ENCODE data around the gene ATP8B4.
"Not testable (repeated sequence)": the region's sequence is repeated elsewhere in the genome, so short reads cannot be mapped to it uniquely, and the experiment has no call there.

ATP8B4 gene

GRCh38 chr15:50137893-50138292, 18.9 kb upstream of the ATP8B4 start:
- Histone ChIP-seq H3K36me3 (ENCODE audit: insufficient read depth, low read length) (no peaks in the 10 kb centered on the region), H3K4me1 (ENCODE audit: insufficient read depth, low read length) (no peaks in the 10 kb centered on the region), H3K27ac (ENCODE audit: low read depth, low read length) (no peak overlapping the region), H3K27me3 (ENCODE audit: insufficient read depth, low read length) (no peaks in the 10 kb centered on the region), H3K9me3 (ENCODE audit: insufficient read depth, low read depth, low read length) (no peaks in the 10 kb centered on the region), H3K9ac (ENCODE audit: low read depth, low read length) (no peak overlapping the region), H3K4me3 (ENCODE audit: low read length) (no peak overlapping the region)
- WGBS: 82% methylated on average over 2 of the region's 2 CpGs

- Histone ChIP-seq H3K9me3 (ENCODE audit: insufficient read depth, low read depth, low read length) (no peaks in the 10 kb centered on the region), H3K36me3 (ENCODE audit: insufficient read depth, low read length) (no peaks in the 10 kb centered on the region), H3K27me3 (ENCODE audit: insufficient read depth, low read length) (no peaks in the 10 kb centered on the region), H3K27ac (ENCODE audit: low read depth, low read length) (no peak overlapping the region), H3K9ac (ENCODE audit: low read depth, low read length) (no peak overlapping the region), H3K4me3 (ENCODE audit: low read length) (no peak overlapping the region), H3K4me1 (ENCODE audit: insufficient read depth, low read length) (no peaks in the 10 kb centered on the region)
- WGBS: 92% methylated on average over 7 of the region's 7 CpGs
Measured at GRCh38 chr15:50137330-50137761, 18.3 kb upstream of the ATP8B4 start.

- no peak overlapping the region for H3K9ac ChIP-seq (ENCODE audit: low read depth, low read length)
- no peaks in the 10 kb centered on the region for H3K9me3 ChIP-seq (ENCODE audit: insufficient read depth, low read depth, low read length)
- H3K4me3 ChIP-seq (ENCODE audit: low read length): no peak overlapping the region
- H3K36me3 ChIP-seq (ENCODE audit: insufficient read depth, low read length): no peaks in the 10 kb centered on the region
- 78% methylated on average over 5 of the region's 5 CpGs for WGBS
- no peaks in the 10 kb centered on the region for H3K27me3 ChIP-seq (ENCODE audit: insufficient read depth, low read length)
- no peak overlapping the region for H3K27ac ChIP-seq (ENCODE audit: low read depth, low read length)
- H3K4me1 ChIP-seq (ENCODE audit: insufficient read depth, low read length): no peaks in the 10 kb centered on the region
Measured at GRCh38 chr15:50135031-50135551, 16.1 kb upstream of the ATP8B4 start.

GRCh38 chr15:50134524-50135024, 15.5 kb upstream of the ATP8B4 start:
- Histone ChIP-seq H3K9me3 (ENCODE audit: insufficient read depth, low read depth, low read length) (no peaks in the 10 kb centered on the region), H3K4me1 (ENCODE audit: insufficient read depth, low read length) (no peaks in the 10 kb centered on the region), H3K9ac (ENCODE audit: low read depth, low read length) (no peak overlapping the region), H3K27me3 (ENCODE audit: insufficient read depth, low read length) (no peaks in the 10 kb centered on the region), H3K36me3 (ENCODE audit: insufficient read depth, low read length) (no peaks in the 10 kb centered on the region), H3K4me3 (ENCODE audit: low read length) (no peak overlapping the region), H3K27ac (ENCODE audit: low read depth, low read length) (no peak overlapping the region)
- WGBS: 68% methylated on average over 1 of the region's 2 CpGs

- not testable (repeated sequence) for H3K9me3 ChIP-seq (ENCODE audit: insufficient read depth, low read depth, low read length); H3K9ac ChIP-seq (ENCODE audit: low read depth, low read length); H3K36me3 ChIP-seq (ENCODE audit: insufficient read depth, low read length); H3K27ac ChIP-seq (ENCODE audit: low read depth, low read length); H3K27me3 ChIP-seq (ENCODE audit: insufficient read depth, low read length); H3K4me3 ChIP-seq (ENCODE audit: low read length); H3K4me1 ChIP-seq (ENCODE audit: insufficient read depth, low read length)
- WGBS: 97% methylated on average over 3 of the region's 3 CpGs
Measured at GRCh38 chr15:50132251-50132984, 13.4 kb upstream of the ATP8B4 start.

- no CpG with 5 or more reads among the region's 1 CpG for WGBS
- H3K27me3 ChIP-seq (ENCODE audit: insufficient read depth, low read length): no peaks in the 10 kb centered on the region
Measured at GRCh38 chr15:50131617-50132016, 12.6 kb upstream of the ATP8B4 start.

GRCh38 chr15:50128266-50128665, 9.2 kb upstream of the ATP8B4 start:
- Histone ChIP-seq H3K4me3 (ENCODE audit: low read length) (no peak overlapping the region), H3K36me3 (ENCODE audit: insufficient read depth, low read length) (no peaks in the 10 kb centered on the region), H3K4me1 (ENCODE audit: insufficient read depth, low read length) (no peaks in the 10 kb centered on the region; the same call in 1 of the 2 replicates), H3K9ac (ENCODE audit: low read depth, low read length) (no peak overlapping the region), H3K9me3 (ENCODE audit: insufficient read depth, low read depth, low read length) (no peaks in the 10 kb centered on the region), H3K27ac (ENCODE audit: low read depth, low read length) (no peak overlapping the region), H3K27me3 (ENCODE audit: insufficient read depth, low read length) (no peaks in the 10 kb centered on the region)

More at GRCh38 chr15:50131617-50132016, 12.6 kb upstream of the ATP8B4 start:
- no peak overlapping the region for H3K27ac ChIP-seq (ENCODE audit: low read depth, low read length)
- H3K9me3 ChIP-seq (ENCODE audit: insufficient read depth, low read depth, low read length): no peaks in the 10 kb centered on the region
- no peaks in the 10 kb centered on the region for H3K4me1 ChIP-seq (ENCODE audit: insufficient read depth, low read length)
- H3K36me3 ChIP-seq (ENCODE audit: insufficient read depth, low read length): no peaks in the 10 kb centered on the region
- H3K9ac ChIP-seq (ENCODE audit: low read depth, low read length): no peak overlapping the region
- H3K4me3 ChIP-seq (ENCODE audit: low read length): no peak overlapping the region

GRCh38 chr15:50127255-50127777, 8.3 kb upstream of the ATP8B4 start:
- H3K4me3 ChIP-seq (ENCODE audit: low read length): no peak overlapping the region
- H3K27ac ChIP-seq (ENCODE audit: low read depth, low read length): no peak overlapping the region
- H3K9me3 ChIP-seq (ENCODE audit: insufficient read depth, low read depth, low read length): no peaks in the 10 kb centered on the region
- H3K36me3 ChIP-seq (ENCODE audit: insufficient read depth, low read length): no peaks in the 10 kb centered on the region
- 95% methylated on average over 4 of the region's 4 CpGs for WGBS
- H3K27me3 ChIP-seq (ENCODE audit: insufficient read depth, low read length): no peaks in the 10 kb centered on the region
- no peaks in the 10 kb centered on the region; the same call in 1 of the 2 replicates for H3K4me1 ChIP-seq (ENCODE audit: insufficient read depth, low read length)
- H3K9ac ChIP-seq (ENCODE audit: low read depth, low read length): no peak overlapping the region

GRCh38 chr15:50126072-50126471, 7.0 kb upstream of the ATP8B4 start:
- no peaks in the 10 kb centered on the region for H3K27me3 ChIP-seq (ENCODE audit: insufficient read depth, low read length)
- H3K9me3 ChIP-seq (ENCODE audit: insufficient read depth, low read depth, low read length): no peaks in the 10 kb centered on the region
- no peaks in the 10 kb centered on the region for H3K36me3 ChIP-seq (ENCODE audit: insufficient read depth, low read length)
- H3K4me1 ChIP-seq (ENCODE audit: insufficient read depth, low read length): no peaks in the 10 kb centered on the region; the same call in 1 of the 2 replicates
- no peak overlapping the region for H3K9ac ChIP-seq (ENCODE audit: low read depth, low read length)
- no peak overlapping the region for H3K27ac ChIP-seq (ENCODE audit: low read depth, low read length)
- WGBS: 91% methylated on average over 4 of the region's 4 CpGs
- no peak overlapping the region for H3K4me3 ChIP-seq (ENCODE audit: low read length)

GRCh38 chr15:50124631-50125030, 5.6 kb upstream of the ATP8B4 start:
- H3K4me1 ChIP-seq (ENCODE audit: insufficient read depth, low read length): peaks cover 3% of the 10 kb centered on the region; the same call in 1 of the 2 replicates
- H3K36me3 ChIP-seq (ENCODE audit: insufficient read depth, low read length): no peaks in the 10 kb centered on the region
- no peak overlapping the region for H3K4me3 ChIP-seq (ENCODE audit: low read length)
- no peaks in the 10 kb centered on the region for H3K27me3 ChIP-seq (ENCODE audit: insufficient read depth, low read length)
- H3K9ac ChIP-seq (ENCODE audit: low read depth, low read length): no peak overlapping the region
- H3K27ac ChIP-seq (ENCODE audit: low read depth, low read length): no peak overlapping the region
- no peaks in the 10 kb centered on the region for H3K9me3 ChIP-seq (ENCODE audit: insufficient read depth, low read depth, low read length)

- H3K36me3 ChIP-seq (ENCODE audit: insufficient read depth, low read length): no peaks in the 10 kb centered on the region
- no peaks in the 10 kb centered on the region for H3K9me3 ChIP-seq (ENCODE audit: insufficient read depth, low read depth, low read length)
- WGBS: 92% methylated on average over 2 of the region's 4 CpGs
- no peaks in the 10 kb centered on the region for H3K27me3 ChIP-seq (ENCODE audit: insufficient read depth, low read length)
- H3K27ac ChIP-seq (ENCODE audit: low read depth, low read length): no peak overlapping the region
- H3K9ac ChIP-seq (ENCODE audit: low read depth, low read length): no peak overlapping the region
- no peak overlapping the region for H3K4me3 ChIP-seq (ENCODE audit: low read length)
- peaks cover 7% of the 10 kb centered on the region for H3K4me1 ChIP-seq (ENCODE audit: insufficient read depth, low read length)
Measured at GRCh38 chr15:50123861-50124557, 5.0 kb upstream of the ATP8B4 start.

All from HUES64 (cell line).